Effector memory CD8-positive, alpha-beta T cell (primary cell): Measurements from ENCODE around the gene BTNL3.

Source experiments
- ATAC-seq: fragments of 150-1000 bp; cut with Tn5 transposase; replicated peaks from 2 replicates; pipeline ENCODE4 v1.10.0; 2021; ENCODE audit warnings: mild to moderate bottlenecking, moderate library complexity
- DNase-seq, 3 experiments: peaks; one replicate each; pipeline ENCODE4 v3.0.0; 2021
- H3K27ac Mint-ChIP-seq, 2 donors: one replicate each; pipeline ENCODE4 v1.8.0; 2022; ENCODE audit warnings: mild to moderate bottlenecking in 2 of 2, mixed read lengths in 2 of 2, moderate library complexity in 2 of 2
- H3K27me3 Mint-ChIP-seq, 2 donors: one replicate each; pipeline ENCODE4 v1.8.0; 2022; ENCODE audit warnings: mixed read lengths in 2 of 2
- H3K36me3 Mint-ChIP-seq: one replicate; pipeline ENCODE4 v1.8.0; 2022; ENCODE audit warnings: mild to moderate bottlenecking, moderate library complexity, mixed read lengths; ENCODE audit not compliant: insufficient read depth
- H3K4me1 Mint-ChIP-seq, 2 donors: one replicate each; pipeline ENCODE4 v1.8.0; 2022; ENCODE audit warnings: low read depth in 2 of 2, mixed read lengths in 2 of 2
- H3K4me3 Mint-ChIP-seq, 2 donors: one replicate each; pipeline ENCODE4 v1.8.0; 2022; ENCODE audit warnings: mild to moderate bottlenecking in 2 of 2, mixed read lengths in 2 of 2, moderate library complexity in 2 of 2
- H3K9me3 Mint-ChIP-seq, 2 donors: one replicate each; pipeline ENCODE4 v1.8.0; 2022; ENCODE audit warnings: mixed read lengths in 2 of 2
- total RNA-seq, 9 experiments: gene quantifications; one replicate each; lab custom pipeline; 2026; lab: John Stamatoyannopoulos, UW

BTNL3 gene
- 0 to 0.07 (median 0) reads per million in 9 experiments for total RNA-seq

GRCh38 chr5:180988592-180988991, at the start of gene BTNL3:
Gene BTNL3 (plus strand): TSS chr5:180988846. CDS start chr5:180989029, 183 bp downstream.
- Mint-ChIP-seq H3K36me3 (no peaks in the 10 kb centered on the region), H3K27ac (no peak within 1 kb of the TSS), H3K27me3 (peaks cover 16 to 78% of the 10 kb centered on the region in 2 donors), H3K4me3 (no peak within 1 kb of the TSS), H3K4me1 (no peaks in the 10 kb centered on the region), H3K9me3 (no peaks in the 10 kb centered on the region)
- no peak for DNase-seq
- no peak for ATAC-seq

GRCh38 chr5:180950291-180950949, 38.2 kb upstream of the BTNL3 start:
- no peaks in the 10 kb centered on the region for H3K36me3 Mint-ChIP-seq
- peaks cover 0 to 21% of the 10 kb centered on the region in 2 donors for H3K27me3 Mint-ChIP-seq
- DNase-seq (no peak), ATAC-seq (no peak)
- H3K27ac Mint-ChIP-seq: no peak overlapping the region
- peaks cover 0 to 5% of the 10 kb centered on the region in 2 donors for H3K4me1 Mint-ChIP-seq
- H3K9me3 Mint-ChIP-seq: no peaks in the 10 kb centered on the region
- H3K4me3 Mint-ChIP-seq: no peak overlapping the region

DNA sequence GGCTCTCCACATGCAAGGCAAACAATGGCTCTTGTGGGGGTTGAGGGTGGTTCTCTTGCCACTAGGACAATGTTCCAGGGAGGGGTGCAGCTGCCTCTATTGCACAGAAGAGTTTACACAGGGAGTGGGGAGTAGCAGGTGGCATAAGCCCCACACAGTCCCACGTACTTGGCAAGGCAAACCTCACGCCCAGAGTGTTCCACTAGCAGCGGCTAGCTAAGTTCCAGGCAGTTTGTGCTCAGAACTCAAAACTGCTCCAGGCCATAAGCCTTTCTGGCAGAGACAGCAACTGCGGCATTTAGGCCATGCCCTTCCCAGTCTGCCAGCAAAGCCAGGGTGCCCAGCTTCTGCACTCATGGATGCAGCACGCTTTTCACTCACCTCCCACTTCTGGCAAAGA, 29.0 kb upstream of the BTNL3 start:
- Mint-ChIP-seq H3K4me3 (no peak overlapping the region), H3K4me1 (peaks cover 1 to 5% of the 10 kb centered on the region in 2 donors)

GRCh38 chr5:180960209-180960608, 28.4 kb upstream of the BTNL3 start:
- H3K9me3 Mint-ChIP-seq: no peaks in the 10 kb centered on the region
- no peak overlapping the region for H3K4me3 Mint-ChIP-seq
- H3K27ac Mint-ChIP-seq: no peak overlapping the region
- peaks cover 41 to 72% of the 10 kb centered on the region in 2 donors for H3K27me3 Mint-ChIP-seq
- peaks cover 1 to 5% of the 10 kb centered on the region in 2 donors for H3K4me1 Mint-ChIP-seq
- no peaks in the 10 kb centered on the region for H3K36me3 Mint-ChIP-seq
- no peak for DNase-seq
- no peak for ATAC-seq

More for the DNA sequence above, 29.0 kb upstream of the BTNL3 start:
- DNase-seq (no peak), ATAC-seq (no peak)
- Mint-ChIP-seq H3K9me3 (no peaks in the 10 kb centered on the region), H3K27ac (no peak overlapping the region), H3K36me3 (no peaks in the 10 kb centered on the region), H3K27me3 (peaks cover 36 to 67% of the 10 kb centered on the region in 2 donors)

DNA sequence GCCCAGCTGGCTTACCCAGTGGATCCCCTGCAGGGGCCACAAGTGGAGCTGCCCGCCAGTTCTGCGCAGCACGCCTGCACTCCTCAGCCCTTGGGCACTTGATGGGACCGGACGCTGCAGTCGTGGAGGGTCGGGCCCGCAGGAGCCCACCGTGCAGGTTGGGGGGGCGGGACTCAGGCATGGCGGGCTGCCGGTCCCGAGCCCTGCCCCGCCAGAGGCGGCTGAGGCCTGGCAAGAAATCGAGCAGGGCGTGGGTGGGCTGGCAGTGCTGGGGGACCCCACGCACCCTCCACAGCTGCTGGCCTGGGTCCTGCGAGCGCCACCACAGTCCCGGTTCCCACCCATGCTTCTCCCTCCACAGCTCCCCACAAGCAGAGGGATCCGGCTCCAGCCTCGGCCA, 19.2 kb upstream of the BTNL3 start:
- Mint-ChIP-seq H3K9me3 (no peaks in the 10 kb centered on the region), H3K4me3 (no peak overlapping the region), H3K36me3 (no peaks in the 10 kb centered on the region), H3K4me1 (no peaks in the 10 kb centered on the region), H3K27me3 (peaks cover 17 to 44% of the 10 kb centered on the region in 2 donors), H3K27ac (no peak overlapping the region)
- DNase-seq (no peak), ATAC-seq (no peak)

DNA sequence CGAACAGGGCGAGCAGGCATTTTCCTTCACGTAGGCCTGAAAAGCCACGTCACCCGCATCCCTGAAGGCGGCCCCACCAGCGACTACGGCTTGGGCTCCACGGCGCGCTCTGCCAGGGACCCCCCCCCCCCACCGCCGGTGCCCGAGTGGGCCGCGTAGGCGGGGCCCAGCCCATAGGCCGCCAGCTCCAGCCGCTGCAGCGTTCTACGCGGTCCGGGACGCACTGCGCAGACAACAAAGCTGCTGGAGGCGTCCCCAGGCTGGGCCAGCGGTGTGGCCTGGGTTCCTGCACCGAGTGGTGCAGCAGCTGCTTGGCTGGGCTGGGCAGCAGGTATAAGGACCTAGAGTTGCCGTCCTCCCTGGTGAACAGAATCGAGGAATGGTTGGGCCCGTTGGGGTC, 18.3 kb upstream of the BTNL3 start:
- Mint-ChIP-seq H3K4me3 (no peak overlapping the region), H3K27me3 (peaks cover 11 to 38% of the 10 kb centered on the region in 2 donors), H3K27ac (no peak overlapping the region), H3K36me3 (no peaks in the 10 kb centered on the region), H3K9me3 (no peaks in the 10 kb centered on the region), H3K4me1 (no peaks in the 10 kb centered on the region)
- ATAC-seq: no peak
- no peak for DNase-seq

DNA sequence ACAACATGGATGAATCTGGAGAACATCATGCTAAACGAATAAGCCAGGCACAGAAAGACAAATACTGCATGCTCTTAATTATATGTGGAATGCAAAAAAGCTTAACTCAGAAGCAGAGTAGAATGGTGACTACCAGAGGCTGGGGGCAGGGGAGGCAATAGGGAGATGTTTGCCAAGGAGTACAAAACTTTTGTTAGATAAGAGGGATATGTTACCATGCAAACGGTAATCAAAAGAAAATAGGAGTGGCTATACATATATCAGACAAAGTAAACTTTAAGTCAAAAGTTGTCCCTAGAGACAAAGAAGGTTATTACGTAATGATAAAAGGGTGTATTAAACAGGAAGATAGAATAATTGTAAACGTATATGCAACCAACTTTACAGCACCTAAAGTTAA, 17.8 kb upstream of the BTNL3 start:
- DNase-seq (no peak), ATAC-seq (no peak)
- H3K27me3 Mint-ChIP-seq: peaks cover 9 to 32% of the 10 kb centered on the region in 2 donors
- no peak overlapping the region for H3K4me3 Mint-ChIP-seq
- no peaks in the 10 kb centered on the region for H3K36me3 Mint-ChIP-seq
- no peak overlapping the region for H3K27ac Mint-ChIP-seq
- H3K9me3 Mint-ChIP-seq: no peaks in the 10 kb centered on the region
- no peaks in the 10 kb centered on the region for H3K4me1 Mint-ChIP-seq

- Mint-ChIP-seq H3K27ac (no peak overlapping the region), H3K4me3 (no peak overlapping the region), H3K4me1 (no peaks in the 10 kb centered on the region), H3K27me3 (peaks cover 0 to 10% of the 10 kb centered on the region in 2 donors), H3K36me3 (no peaks in the 10 kb centered on the region), H3K9me3 (no peaks in the 10 kb centered on the region)
- no peak for ATAC-seq
- DNase-seq: no peak
Observed at GRCh38 chr5:180974612-180975315, 13.9 kb upstream of the BTNL3 start.

- Mint-ChIP-seq H3K9me3 (no peaks in the 10 kb centered on the region), H3K27me3 (peaks cover 0 to 10% of the 10 kb centered on the region in 2 donors), H3K27ac (no peak overlapping the region), H3K4me3 (no peak overlapping the region), H3K4me1 (no peaks in the 10 kb centered on the region), H3K36me3 (no peaks in the 10 kb centered on the region)
- no peak for DNase-seq
- peak; percentile 26 for ATAC-seq
Observed at GRCh38 chr5:180975338-180975737, 13.3 kb upstream of the BTNL3 start.

DNA sequence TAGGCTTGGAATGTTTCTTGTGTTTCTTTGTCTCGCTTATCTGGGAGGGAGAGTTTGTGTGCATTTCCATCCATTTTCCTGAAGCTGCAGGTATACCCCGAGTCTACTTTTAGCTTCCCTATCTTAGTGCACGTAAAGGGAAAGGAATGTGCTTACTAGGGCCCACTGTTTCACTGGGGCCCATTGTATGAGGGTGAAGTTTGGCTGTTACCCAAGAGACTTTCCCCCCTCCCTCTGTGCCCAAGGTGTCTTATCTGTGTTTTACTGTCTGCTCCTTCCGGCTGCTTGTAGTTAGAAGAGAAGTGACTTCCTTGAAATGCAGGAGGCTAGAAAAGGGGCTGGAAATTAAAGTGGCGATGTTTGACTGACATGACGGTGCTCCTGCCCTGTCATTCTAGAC, 12.1 kb upstream of the BTNL3 start:
- Mint-ChIP-seq H3K27ac (no peak overlapping the region), H3K9me3 (no peaks in the 10 kb centered on the region), H3K4me1 (no peaks in the 10 kb centered on the region), H3K36me3 (no peaks in the 10 kb centered on the region), H3K4me3 (no peak overlapping the region), H3K27me3 (peaks cover under 1 to 12% of the 10 kb centered on the region in 2 donors)
- DNase-seq: no peak
- no peak for ATAC-seq

DNA sequence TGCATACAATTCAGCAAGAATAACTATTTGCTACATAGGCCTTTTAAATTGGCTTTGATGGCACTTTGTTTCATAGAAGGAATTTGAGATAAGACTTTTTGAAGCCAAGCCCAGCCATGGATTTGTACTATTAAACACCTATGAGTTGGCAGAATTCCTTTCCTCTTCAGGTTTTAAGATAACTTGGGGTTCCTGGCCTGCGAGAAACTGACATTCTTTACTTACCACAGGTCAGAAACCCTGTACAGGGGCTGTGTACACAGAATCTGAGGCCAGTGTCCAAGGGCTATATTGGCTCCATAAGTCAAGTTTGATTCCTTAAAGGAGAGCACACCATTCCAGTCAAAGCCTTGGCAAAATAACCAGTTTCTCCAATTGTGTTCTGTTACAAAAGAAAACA, 10.8 kb upstream of the BTNL3 start:
- H3K36me3 Mint-ChIP-seq: no peaks in the 10 kb centered on the region
- peaks cover 6 to 20% of the 10 kb centered on the region in 2 donors for H3K27me3 Mint-ChIP-seq
- H3K4me3 Mint-ChIP-seq: no peak overlapping the region
- ATAC-seq (no peak), DNase-seq (no peak)
- H3K4me1 Mint-ChIP-seq: no peaks in the 10 kb centered on the region
- H3K27ac Mint-ChIP-seq: no peak overlapping the region
- no peaks in the 10 kb centered on the region for H3K9me3 Mint-ChIP-seq

GRCh38 chr5:180982008-180982741, 6.5 kb upstream of the BTNL3 start:
- H3K4me1 Mint-ChIP-seq: no peaks in the 10 kb centered on the region
- DNase-seq (no peak), ATAC-seq (no peak)
- H3K9me3 Mint-ChIP-seq: no peaks in the 10 kb centered on the region
- H3K36me3 Mint-ChIP-seq: no peaks in the 10 kb centered on the region
- H3K4me3 Mint-ChIP-seq: no peak overlapping the region
- H3K27me3 Mint-ChIP-seq: peaks cover 6 to 42% of the 10 kb centered on the region in 2 donors
- H3K27ac Mint-ChIP-seq: no peak overlapping the region

DNA sequence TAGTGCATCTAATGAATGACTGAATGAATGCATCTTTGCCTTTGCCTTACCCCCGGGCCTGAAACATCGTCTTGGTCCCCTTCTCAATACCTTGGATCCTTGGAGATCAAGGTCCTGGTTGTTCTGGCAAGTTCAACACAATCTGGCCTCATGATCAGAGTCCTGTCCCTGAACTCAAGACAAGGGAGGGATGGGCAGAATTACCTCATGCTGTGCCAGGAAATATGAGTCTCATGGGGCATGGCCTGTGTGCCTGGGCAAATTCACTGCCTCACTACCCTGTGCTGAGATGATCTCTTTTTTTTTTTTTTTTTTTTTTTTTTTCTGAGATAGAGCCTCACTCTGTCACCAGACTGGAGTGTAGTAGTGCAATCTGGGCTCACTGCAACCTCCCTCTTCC, 630 bp upstream of the BTNL3 start:
- peaks cover 16 to 77% of the 10 kb centered on the region in 2 donors for H3K27me3 Mint-ChIP-seq
- H3K4me1 Mint-ChIP-seq: no peaks in the 10 kb centered on the region
- DNase-seq (no peak), ATAC-seq (no peak)
- no peak overlapping the region for H3K4me3 Mint-ChIP-seq
- no peaks in the 10 kb centered on the region for H3K9me3 Mint-ChIP-seq
- no peaks in the 10 kb centered on the region for H3K36me3 Mint-ChIP-seq
- H3K27ac Mint-ChIP-seq: no peak overlapping the region
